Measurements from ENCODE around the gene GLIPR1L1.

- TF ChIP-seq ZBTB1 (tag by site-specific recombination; IDR thresholded peaks at IDR 0.05): no peak
- no peak for TF ChIP-seq SP2 (tag by site-specific recombination; IDR thresholded peaks at IDR 0.05)
Measured at GRCh38 chr12:75414671-75415070, 80.2 kb downstream of the GLIPR1L1 start.
